GM12891 (cell line): ENCODE measurements around the gene DIP2C.
"Not testable (repeated sequence)": the region's sequence is repeated elsewhere in the genome, so short reads cannot be mapped to it uniquely, and the experiment has no call there.

ENCODE experiments used
- DNase-seq: peaks from one replicate; pipeline ENCODE4 v3.0.0; 2011; ENCODE audit warnings: low spot score; ENCODE audit not compliant: insufficient read length
- FAIRE-seq: peaks from 2 replicates; lab custom pipeline; 2011; peaks lifted over from hg19 to GRCh38; lab: Jason Lieb, UNC
- PAX5 ChIP-seq: IDR thresholded peaks from 2 replicates; pipeline ENCODE4 v1.6.1; 2011; ENCODE audit warnings: low read length, moderate library complexity, mild to moderate bottlenecking; ENCODE audit not compliant: insufficient read depth, severe bottlenecking
- POLR2A ChIP-seq: IDR thresholded peaks from 2 replicates; pipeline ENCODE4 v1.6.1; 2011; ENCODE audit warnings: low read depth, low read length, control low read depth
- POLR2AphosphoS5 ChIP-seq: IDR thresholded peaks from 2 replicates; pipeline ENCODE4 v1.6.1; 2011; ENCODE audit warnings: low read depth, low read length, control low read depth
- POU2F2 ChIP-seq: IDR thresholded peaks from 2 replicates; pipeline ENCODE4 v1.6.1; 2011; ENCODE audit warnings: low read depth, mild to moderate bottlenecking, control low read depth, low read length, moderate library complexity
- SPI1 ChIP-seq: IDR thresholded peaks from 2 replicates; pipeline ENCODE4 v1.6.1; 2011; ENCODE audit warnings: low read depth, low read length, control low read depth
- TAF1 ChIP-seq: IDR thresholded peaks from 2 replicates; pipeline ENCODE4 v1.6.1; 2011; ENCODE audit warnings: low read depth, low read length, control low read depth

The DIP2C gene

DNA sequence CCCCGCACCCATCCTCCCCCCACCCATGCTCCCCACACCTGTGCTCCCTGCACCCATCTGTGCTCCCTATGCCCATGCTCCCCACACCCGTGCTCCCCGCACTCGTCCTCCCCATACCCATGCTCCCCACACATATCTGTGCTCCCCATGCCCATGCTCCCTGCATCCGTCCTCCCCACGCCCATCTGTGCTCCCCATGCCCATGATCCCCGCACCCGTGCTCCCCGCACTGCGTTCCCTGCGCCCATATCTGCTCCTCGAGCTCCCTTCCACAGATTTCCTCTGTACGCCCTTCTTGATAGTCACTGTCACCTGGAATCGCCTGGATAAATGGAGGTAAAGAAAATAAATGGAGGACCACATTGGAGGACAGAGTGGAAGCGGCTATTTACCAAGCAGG is 9.9 kb downstream of the DIP2C start:
- FAIRE-seq (no peak), DNase-seq (no peak)
- no peak for TF ChIP-seq POU2F2
- no peak for TF ChIP-seq POLR2AphosphoS5
- TF ChIP-seq POLR2A: no peak
- no peak for TF ChIP-seq TAF1
- TF ChIP-seq SPI1: no peak

DNA sequence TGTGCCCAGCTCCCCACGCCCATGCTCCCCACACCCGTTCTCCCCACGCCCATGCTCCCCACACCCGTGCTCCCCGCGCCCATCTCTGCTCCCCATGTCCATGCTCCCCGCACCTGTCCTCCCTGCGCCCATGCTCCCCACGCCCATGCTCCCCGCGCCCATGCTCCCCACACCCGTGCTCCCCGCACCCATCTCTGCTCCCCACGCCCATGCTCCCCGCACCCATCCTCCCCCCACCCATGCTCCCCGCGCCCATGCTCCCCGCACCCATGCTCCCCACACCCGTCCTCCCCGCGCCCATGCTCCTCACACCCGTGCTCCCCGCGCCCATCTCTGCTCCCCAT is 10.8 kb downstream of the DIP2C start:
- not testable (repeated sequence) for DNase-seq, FAIRE-seq

DNA sequence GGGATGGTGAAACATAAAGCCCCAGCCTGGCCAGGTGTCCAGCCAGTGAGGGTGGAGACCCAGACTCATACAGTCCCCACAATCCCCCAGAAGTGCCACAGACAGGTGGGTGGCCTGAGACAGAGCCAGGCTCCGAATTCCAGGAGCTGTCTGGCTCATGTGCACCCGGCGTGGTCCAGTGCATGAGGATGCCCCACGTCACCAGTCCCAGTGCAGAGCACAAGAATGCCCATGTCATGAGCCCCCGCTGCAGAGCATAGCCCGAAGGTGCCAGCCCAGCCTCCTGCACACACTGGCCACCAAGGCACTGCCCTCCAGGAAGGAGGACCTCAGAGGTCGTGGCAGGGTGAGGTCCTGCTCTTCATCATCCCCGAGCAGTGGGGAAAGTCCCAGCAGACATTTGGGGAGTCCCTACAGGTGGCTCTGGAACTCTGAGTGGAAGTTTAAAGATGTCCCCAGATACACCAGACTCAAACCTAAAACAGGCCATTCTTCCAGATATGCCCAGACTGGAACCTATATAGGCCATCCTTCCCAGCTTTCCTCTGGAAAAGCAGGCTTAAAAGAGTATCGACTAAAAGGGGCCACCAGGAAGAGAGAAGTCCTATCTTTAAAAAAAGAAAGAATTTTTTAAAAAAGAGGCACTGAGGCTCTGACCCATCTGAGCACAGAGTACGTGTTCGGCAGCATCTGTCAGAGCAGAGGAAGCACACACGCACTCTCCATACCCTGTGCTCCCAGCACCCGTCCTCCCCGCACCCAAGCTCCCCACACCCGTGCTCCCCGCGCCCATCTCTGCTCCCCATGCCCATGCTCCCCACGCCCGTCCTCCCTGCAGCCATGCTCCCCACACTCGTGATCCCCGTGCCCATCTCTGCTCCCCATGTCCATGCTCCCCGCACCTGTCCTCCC is 11.5 kb downstream of the DIP2C start:
- FAIRE-seq: no peak
- no peak for DNase-seq
- TF ChIP-seq POLR2A (no peak), POU2F2 (no peak), TAF1 (no peak), PAX5 (no peak), POLR2AphosphoS5 (no peak), SPI1 (no peak)

DNA sequence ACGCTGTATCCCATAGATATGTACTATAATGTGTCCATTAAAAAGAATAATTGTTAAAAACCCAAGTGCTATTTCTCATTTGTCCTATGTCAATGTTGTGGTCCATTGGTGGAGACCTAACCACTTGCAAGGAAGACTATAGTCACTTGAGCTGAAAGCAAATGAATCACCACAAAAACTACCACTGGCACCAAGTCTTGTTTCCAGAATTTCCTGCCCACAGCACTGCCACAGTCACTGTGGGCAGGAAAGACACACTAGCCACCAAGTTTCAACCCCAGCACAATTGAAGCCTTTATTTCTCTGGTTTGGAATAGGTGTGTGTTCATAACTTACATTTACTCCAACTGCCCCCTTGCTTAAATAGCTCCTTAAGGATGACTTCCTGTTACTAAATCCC is 12.4 kb downstream of the DIP2C start:
- no peak for FAIRE-seq
- DNase-seq: no peak
- TF ChIP-seq SPI1: no peak
- no peak for TF ChIP-seq POLR2A
- no peak for TF ChIP-seq POLR2AphosphoS5
- no peak for TF ChIP-seq PAX5
- TF ChIP-seq TAF1: no peak
- no peak for TF ChIP-seq POU2F2

DNA sequence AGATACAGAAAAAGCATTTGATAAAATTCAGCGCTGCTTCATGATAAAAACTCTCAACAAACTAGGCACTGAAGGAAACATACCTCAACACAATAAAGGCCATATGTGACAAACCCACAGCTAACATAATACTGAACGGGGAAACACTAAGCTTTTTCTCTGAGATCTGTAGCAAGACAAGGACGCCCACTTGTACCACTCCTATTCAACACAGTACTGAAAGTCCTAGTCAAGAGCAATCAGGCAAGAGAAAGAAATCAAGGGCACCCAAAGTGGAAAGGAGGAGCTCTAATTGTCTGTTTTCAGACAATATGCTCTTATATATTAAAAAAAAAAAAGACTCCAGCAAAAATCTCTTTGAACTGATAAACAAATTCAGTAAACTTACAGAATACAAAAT is 13.3 kb downstream of the DIP2C start:
- DNase-seq (no peak), FAIRE-seq (peak; percentile 16)
- no peak for TF ChIP-seq TAF1
- TF ChIP-seq POLR2AphosphoS5: no peak
- no peak for TF ChIP-seq SPI1
- no peak for TF ChIP-seq POU2F2
- no peak for TF ChIP-seq POLR2A
- no peak for TF ChIP-seq PAX5

DNA sequence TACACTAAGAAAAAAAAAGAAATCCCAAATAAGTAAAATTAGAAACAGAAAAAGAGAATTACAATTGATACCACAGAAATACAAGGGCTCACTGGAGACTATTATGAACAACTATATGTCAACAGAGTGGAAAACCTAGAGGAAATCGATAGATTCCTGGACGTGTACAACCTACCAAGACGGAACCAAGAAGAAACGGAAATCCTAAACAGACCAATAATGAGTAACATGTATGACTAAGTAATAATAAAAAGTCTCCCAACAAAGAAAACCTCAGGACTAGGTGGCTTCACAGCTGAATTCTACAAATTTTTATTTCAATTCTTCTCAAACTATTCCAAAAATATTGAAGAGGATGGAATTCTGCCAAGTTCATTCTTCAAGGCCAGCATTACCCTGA is 13.9 kb downstream of the DIP2C start:
- DNase-seq (no peak), FAIRE-seq (no peak)
- TF ChIP-seq POLR2A (no peak), SPI1 (no peak), TAF1 (no peak), POLR2AphosphoS5 (no peak), POU2F2 (no peak), PAX5 (no peak)

DNA sequence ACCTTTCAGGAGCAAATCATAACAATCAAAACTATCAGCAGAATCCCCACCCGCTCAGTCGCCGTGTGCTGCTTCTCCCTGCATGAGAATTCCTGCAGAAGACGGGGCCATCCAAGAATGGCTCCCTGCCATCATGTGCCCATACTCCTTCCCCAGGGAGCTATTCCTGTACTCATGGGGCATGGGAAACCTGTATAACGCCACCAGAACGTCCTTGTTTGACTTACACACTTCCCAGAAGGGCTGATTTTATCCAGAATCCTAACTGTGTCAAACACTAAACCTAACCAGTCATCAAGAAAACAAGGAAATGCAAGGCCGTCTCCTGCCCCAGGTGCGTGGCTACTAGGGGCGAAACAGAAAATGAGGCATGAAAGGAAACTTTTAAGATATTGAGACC is 16.0 kb downstream of the DIP2C start:
- FAIRE-seq: no peak
- TF ChIP-seq POU2F2 (no peak), POLR2AphosphoS5 (no peak), PAX5 (no peak), POLR2A (no peak), TAF1 (no peak), SPI1 (no peak)
- no peak for DNase-seq

DNA sequence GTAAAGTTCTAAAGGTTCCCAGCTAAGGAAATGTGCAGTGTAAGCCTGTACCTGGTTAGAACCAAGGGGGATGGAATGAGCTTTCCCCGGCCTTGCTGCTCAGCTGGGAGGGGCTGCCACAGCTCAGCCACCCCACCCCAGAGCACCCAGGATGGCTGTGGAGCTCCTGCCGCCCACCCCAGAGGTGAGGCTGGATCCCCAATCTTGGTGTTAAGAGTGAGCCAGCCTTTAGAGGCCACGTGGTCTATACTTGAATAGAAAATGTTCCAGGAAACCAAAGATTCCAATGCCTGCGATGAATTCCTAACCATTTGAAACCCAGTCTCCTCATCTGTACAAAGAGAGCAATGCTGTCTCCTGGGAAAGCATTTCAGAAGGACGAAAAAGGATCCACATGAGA is 16.5 kb downstream of the DIP2C start:
- TF ChIP-seq SPI1 (no peak), POU2F2 (no peak), TAF1 (no peak), POLR2AphosphoS5 (no peak), POLR2A (no peak), PAX5 (no peak)
- FAIRE-seq: no peak
- DNase-seq: no peak

DNA sequence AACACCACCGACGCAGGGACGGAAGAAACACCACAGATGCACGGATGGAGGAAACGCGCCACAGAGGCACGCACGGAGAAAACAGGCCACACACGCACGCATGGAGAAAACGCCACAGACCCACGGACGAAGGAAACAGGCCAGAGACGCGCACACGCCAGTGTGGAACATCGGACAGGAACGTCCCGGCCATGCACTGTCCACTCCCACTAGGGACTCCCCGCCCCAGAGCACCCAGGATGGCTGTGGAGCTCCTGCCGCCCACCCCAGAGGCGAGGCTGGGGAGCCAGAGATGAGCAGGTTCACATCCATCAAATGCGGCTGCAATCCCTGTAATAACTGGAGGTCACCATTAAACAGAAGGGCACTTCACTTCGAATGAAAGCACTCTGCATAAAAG is 17.3 kb downstream of the DIP2C start:
- DNase-seq (no peak), FAIRE-seq (no peak)
- TF ChIP-seq POLR2A: no peak
- no peak for TF ChIP-seq PAX5
- no peak for TF ChIP-seq POLR2AphosphoS5
- no peak for TF ChIP-seq SPI1
- no peak for TF ChIP-seq POU2F2
- TF ChIP-seq TAF1: no peak

DNA sequence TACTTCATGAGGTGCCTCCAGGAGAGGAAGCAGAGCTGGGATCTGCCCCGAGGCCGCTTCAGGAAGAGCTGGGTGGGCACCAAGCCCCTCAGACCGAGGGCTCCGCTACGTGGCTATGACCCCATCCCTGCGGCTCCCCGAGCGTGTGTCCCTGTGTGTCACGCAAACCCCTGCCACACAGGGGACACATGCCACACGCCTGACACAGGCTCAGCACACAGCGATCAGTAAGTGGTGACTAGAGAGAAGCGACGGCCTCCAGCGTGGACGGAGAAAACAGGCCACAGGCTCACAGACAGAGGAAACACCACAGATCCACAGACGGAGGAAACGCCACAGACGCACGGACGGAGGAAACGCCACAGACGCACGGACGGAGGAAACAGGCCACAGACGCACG is 18.5 kb downstream of the DIP2C start:
- TF ChIP-seq POLR2A (no peak), PAX5 (no peak), POLR2AphosphoS5 (no peak), POU2F2 (no peak), SPI1 (no peak), TAF1 (no peak)
- FAIRE-seq (no peak), DNase-seq (no peak)
